ENCODE measurements around the gene CENPO. TPM values are rescaled to one million over a fixed set of nuclear protein-coding genes. Genes with fewer than 3 reads are reported as not detected.

The CENPO gene
- total RNA-seq, 1 experiment from 2014 or later: 27.9 TPM

GRCh38 chr2:24832521-24832920 is 39.3 kb downstream of the CENPO start:
- peaks cover 0 to 19% of the 10 kb centered on the region in 2 experiments; a peak in 3 of 4 replicates for H3K36me3 ChIP-seq (ENCODE audit: control insufficient read depth in 1 of 2, insufficient read depth in 2 of 2, low read length in 2 of 2)
- H3K79me2 ChIP-seq (ENCODE audit: insufficient read depth, low read length): no peaks in the 10 kb centered on the region
- no peaks in the 10 kb centered on the region for H3K27me3 ChIP-seq (ENCODE audit: insufficient read depth, low read length)
- no peak overlapping the region for H3K4me3 ChIP-seq (replicated peaks in 1 of 2; ENCODE audit: low read depth in 1 of 2, low read length in 2 of 2)
- ChIA-PET CTCF (no interaction called here), POLR2A (no interaction called here), RAD21 (ENCODE audit: low non-redundant PET in 1 of 2, low total read pairs in 2 of 2, uncharacterized antibody in 2 of 2, unreplicated experiment in 2 of 2) (no interaction called here)
- no peak overlapping the region for H3K9ac ChIP-seq (ENCODE audit: low read length)
- no peak overlapping the region for H2AFZ ChIP-seq (ENCODE audit: low read depth, low read length, poor library complexity, severe bottlenecking)
- no TSS peak for BruUV-seq (replicated peaks)
- H3K9me2 ChIP-seq (ENCODE audit: insufficient read depth): no peaks in the 10 kb centered on the region
- H3K27ac ChIP-seq (ENCODE audit: low read depth, low read length): no peak overlapping the region
- H3K9me3 ChIP-seq (ENCODE audit: control insufficient read depth in 1 of 2, insufficient read depth in 1 of 2, low read depth in 1 of 2, low read length in 2 of 2): no peaks in the 10 kb centered on the region
- ATAC-seq (no peak), DNase-seq (ENCODE audit: low read depth, low spot score) (no peak)
- no peak overlapping the region for H3K4me2 ChIP-seq (ENCODE audit: low read length)
- intact Hi-C loops (cut with micrococcal nuclease): no loop called here
- peaks cover 0 to 17% of the 10 kb centered on the region in 2 experiments; a peak in 2 of 4 replicates for H3K4me1 ChIP-seq (ENCODE audit: control insufficient read depth in 1 of 2, insufficient read depth in 2 of 2, low read length in 2 of 2)
- TF ChIP-seq ATF3 (IDR thresholded peaks at IDR 0.05): no peak
- no peak for TF ChIP-seq EZH2phosphoT487 (IDR thresholded peaks at IDR 0.05; ENCODE audit: borderline replicate concordance)
- TF ChIP-seq REST (IDR thresholded peaks at IDR 0.05; ENCODE audit: low read depth): no peak
- no peak for TF ChIP-seq ZNF274 (IDR thresholded peaks at IDR 0.05; ENCODE audit: low read depth, low read length)
- TF ChIP-seq POLR2A (IDR thresholded peaks at IDR 0.05; ENCODE audit: borderline replicate concordance, extremely low read depth, insufficient read depth, insufficient read length): no peak
- no peaks in the 10 kb centered on the region for H4K20me1 ChIP-seq (ENCODE audit: insufficient read depth)
